ENCODE data around the gene CGAS.

DNA sequence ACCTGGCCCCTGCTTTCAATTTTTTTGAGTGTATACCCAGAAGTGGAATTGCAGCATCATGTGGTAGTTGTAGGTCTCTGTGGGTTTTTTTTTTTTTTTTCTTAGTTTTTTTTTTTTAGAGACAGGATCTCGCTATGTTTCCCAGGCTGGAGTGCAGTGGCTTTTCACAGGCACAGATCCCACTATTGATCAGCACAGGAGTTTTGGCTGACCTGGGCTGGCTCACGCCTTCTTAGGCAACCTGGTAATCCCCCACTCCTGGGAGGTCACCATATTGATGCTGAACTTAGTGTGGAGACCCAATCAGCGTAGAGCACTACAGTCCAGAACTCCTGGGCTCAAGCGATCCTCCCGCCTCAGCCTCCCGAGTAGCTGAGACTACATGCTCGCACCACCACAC is 35.4 kb upstream of the CGAS start:
- TF ChIP-seq POLR2A (IDR thresholded peaks at IDR 0.05; ENCODE audit: low read length) (no peak), NPAS2 (CRISPR knock-in tag; IDR thresholded peaks at IDR 0.05; ENCODE audit: borderline replicate concordance) (no peak), BCL3 (IDR thresholded peaks at IDR 0.05) (no peak)
- TF ChIP-seq, protein P1, sequence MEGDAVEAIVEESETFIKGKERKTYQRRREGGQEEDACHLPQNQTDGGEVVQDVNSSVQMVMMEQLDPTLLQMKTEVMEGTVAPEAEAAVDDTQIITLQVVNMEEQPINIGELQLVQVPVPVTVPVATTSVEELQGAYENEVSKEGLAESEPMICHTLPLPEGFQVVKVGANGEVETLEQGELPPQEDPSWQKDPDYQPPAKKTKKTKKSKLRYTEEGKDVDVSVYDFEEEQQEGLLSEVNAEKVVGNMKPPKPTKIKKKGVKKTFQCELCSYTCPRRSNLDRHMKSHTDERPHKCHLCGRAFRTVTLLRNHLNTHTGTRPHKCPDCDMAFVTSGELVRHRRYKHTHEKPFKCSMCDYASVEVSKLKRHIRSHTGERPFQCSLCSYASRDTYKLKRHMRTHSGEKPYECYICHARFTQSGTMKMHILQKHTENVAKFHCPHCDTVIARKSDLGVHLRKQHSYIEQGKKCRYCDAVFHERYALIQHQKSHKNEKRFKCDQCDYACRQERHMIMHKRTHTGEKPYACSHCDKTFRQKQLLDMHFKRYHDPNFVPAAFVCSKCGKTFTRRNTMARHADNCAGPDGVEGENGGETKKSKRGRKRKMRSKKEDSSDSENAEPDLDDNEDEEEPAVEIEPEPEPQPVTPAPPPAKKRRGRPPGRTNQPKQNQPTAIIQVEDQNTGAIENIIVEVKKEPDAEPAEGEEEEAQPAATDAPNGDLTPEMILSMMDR (IDR thresholded peaks at IDR 0.05) = no peak
